HG02571 (cell line): ENCODE results near the gene LRRC3C.
A peak's percentile ranks its signal among the peaks of the same experiment; 100 is the strongest.

Source experiments
- ATAC-seq: cut with Tn5 transposase; IDR thresholded peaks from one replicate; pipeline ENCODE4 v1.9.1; 2021; ENCODE audit warnings: mild to moderate bottlenecking, moderate library complexity; ENCODE audit not compliant: unreplicated experiment

The LRRC3C gene

DNA sequence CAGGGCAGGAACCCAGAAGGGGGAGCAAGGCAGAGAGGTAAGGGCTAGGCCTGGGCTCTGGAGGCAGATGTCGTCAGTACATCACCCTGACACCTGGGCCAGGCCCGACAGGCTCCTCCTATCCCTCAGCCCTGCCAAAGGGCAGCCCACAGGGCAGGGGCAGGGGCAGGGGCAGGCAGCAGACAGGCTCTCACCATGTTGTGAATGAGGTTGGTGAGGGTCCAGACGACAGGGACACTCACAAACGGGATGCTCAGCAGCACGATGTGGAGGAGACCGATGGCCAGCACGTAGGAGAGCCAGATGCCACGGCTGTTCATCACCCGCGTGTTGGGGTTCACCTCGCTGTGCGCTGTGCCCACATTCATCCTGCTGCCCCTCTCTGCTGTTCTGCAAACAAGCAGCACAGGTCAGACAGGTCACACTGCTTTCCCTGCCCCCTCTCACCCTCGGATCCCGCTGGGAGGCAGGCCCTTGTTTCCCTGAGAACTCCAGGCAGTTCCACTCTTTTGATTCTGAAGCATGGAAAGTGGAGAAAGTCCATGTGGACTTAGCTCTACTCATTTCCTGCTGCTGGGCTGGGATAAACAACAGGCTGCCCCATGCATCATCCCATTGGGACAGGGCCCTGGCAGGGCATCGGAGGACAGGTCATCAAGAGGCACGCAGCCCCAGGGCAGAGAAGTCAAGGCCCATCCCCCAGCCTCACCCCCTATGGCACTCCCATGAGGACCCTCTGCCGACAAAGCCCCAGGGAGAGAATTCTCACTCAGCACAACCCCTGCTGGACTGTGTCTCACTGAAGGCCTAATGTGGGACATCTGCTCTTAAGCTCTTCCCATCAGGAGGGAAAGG is 3.5 kb upstream of the LRRC3C start:
- ATAC-seq: no peak

DNA sequence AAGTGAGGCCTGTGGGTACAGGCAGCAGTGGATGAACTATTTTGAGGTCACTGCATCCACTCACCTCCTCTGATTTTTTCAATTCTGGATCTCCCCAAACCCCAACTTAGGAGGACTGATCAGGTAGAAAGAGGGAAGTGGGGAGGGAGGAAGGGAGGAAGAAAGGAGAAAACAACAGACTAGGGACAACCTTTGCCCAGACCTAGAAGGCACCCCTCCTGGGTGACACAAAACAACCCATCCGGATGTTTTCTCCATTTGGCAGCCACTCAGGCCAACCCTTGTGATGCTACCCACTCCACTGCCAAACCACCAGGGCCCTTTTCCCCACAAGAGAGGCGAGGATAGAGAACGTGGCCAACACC is 2.9 kb upstream of the LRRC3C start:
- ATAC-seq: no peak

DNA sequence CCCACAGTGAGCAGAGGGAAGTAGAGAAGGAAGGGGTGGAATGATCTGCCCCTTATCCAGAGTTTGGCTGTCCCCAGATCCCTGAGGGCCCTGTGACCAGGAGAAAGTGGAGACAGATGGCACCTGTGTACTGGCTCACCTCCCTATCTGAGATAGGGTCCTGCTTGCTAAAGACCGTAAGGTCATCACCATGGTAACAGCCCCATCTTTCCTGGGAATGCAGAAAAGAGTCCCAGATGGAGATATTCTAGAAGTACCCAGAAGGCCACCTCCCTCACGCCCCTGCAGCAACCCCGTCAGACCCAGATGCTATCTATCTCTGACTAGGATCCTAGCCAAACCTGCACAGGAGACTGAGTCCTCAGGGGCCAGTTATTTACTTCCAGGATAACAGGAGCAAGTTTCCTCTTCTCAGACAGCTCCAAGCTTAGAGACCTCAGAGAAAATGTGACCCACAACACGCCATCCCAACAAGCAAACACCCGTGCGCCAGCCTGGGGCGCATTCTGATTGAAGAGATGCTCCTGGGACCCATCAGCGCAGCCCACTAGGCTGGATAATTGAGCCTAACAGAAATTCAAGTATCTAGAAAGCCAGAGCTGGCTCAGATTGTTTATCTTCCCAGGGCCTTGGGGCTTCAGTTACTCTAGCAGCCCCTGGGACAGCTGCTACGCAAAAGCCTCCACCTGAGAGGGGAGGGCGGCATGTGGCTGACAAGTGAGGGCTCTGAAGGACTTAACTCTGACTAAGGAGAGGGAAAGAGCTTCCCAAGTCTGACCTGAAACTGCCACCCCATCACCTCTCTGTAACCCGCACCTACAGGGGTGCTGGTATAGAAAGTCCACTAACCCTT is 2.0 kb upstream of the LRRC3C start:
- no peak for ATAC-seq

DNA sequence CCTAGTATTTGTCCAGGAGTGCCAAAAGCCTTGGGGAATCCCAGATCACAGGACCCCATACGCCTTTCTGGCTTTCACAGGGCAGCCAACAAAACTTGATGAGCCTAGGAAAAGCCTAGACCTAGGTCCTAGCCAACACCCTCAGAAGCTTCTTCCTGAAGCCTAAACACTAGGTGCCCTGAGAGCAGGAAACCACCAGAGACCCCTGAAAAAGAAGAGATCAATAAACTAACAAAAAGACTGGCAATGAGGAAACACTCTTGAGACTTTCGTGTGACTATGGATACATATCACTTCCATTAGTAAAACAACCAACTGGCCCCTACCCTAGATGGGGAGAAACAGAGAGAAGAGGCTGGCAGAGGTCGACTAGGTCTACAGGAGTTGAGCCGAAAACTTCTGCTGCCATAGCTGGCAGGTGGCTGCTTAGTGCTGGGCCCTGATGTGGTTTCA is 1.4 kb upstream of the LRRC3C start:
- no peak for ATAC-seq

DNA sequence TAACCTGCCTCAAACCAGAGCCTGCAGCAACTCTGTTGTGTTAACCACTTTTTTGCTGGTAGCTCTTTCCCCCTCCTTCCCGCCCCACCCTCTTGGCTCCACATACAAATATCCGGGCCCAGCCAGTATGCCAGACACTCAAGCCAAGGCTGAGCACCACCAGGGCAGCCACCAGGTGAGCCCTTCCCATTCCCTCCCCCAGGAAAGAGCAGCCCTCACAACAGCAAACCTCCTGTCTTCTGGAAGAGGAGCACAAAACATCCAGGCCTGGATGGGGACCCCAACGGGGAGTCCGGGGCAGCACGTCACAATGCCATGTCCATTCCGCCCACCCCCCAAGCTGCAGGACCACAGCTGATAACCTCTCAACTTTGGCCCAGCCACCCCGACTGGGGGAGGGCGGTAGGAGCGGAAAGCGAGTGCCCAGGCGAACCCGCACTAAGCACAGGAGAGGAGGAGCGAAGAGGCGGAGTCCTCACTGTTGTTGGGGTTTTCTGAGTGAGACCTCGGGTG is 888 bp upstream of the LRRC3C start:
- no peak for ATAC-seq

DNA sequence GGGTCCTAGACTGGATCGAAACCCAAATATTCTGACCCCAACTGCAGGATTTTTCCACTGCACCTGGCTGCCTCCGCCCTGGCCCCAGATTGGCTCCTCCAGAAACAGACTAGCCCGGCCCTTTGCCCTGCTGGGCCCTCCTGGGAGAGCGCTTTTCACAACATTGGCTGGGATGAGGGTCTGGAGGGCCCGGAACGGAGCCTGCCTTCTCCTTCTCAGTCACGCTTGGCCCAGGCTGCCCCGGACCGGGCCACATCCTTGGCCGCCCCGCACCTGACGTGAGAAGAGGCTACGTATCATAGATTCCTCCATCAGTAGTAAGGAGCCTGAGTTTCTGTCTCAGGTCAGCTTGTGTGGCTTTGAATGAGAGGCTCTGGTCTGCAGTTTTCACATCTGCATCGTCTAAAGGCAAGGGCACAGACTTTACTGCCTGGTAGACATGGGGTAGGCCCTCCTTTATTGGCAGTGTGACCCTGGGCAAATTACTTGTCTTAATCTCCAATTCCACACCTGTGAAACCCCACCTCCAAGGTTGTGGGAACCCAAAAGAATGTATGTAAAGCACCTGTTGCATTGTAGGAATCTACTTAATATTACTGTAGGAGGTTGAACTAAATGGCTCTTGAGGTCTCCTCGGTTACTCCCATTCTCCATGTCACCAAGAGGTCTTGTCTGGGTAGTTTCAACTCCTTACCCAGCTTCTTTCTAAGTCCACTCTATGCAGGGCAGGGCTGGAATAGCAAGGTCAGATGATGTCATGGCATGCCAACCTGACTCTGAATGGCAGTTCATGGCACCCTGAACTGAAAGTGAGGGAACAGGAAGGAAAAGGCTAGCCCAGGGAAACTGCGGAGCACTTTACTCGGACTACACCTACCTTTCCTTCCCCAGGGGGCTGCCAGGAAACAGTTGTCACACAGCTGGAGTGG is 661 bp downstream of the LRRC3C start:
- ATAC-seq: peak; percentile 10

DNA sequence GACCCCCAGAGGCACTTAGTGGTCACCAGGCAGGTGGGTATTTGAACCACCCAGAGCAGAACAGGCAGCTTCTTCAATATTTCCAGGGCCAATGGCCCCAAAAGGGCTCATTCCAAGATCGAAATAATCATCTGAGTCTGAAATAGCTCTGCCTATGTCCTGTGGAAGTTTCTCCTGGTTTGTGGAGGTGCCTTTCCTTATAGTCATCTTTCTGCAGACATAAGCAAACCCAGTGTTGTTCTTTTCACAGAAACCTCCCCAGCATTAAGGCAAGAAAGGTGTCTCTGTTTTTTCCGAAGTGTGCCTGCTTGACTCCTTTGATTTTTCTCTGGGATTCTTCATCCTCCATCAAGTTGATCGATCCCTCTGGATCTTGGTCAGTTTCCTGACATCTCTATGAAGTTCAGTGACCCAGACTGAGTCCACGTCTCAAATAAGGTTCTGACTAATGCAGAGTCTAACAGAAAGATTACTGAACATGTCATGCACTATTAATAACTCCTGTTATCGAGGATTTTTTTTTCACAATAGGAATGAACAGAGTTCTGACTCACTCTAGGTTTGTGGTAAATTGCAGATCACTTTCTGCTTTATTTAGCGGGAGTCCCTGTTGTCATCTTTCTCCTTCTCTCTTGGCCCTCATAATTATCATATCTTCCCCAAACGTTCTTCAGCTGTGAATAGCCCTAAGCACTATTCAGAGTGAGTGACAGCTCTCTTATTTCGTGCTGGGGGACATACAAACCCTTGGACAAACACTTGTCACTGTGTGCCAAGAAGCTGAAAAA is 1.5 kb downstream of the LRRC3C start:
- no peak for ATAC-seq

DNA sequence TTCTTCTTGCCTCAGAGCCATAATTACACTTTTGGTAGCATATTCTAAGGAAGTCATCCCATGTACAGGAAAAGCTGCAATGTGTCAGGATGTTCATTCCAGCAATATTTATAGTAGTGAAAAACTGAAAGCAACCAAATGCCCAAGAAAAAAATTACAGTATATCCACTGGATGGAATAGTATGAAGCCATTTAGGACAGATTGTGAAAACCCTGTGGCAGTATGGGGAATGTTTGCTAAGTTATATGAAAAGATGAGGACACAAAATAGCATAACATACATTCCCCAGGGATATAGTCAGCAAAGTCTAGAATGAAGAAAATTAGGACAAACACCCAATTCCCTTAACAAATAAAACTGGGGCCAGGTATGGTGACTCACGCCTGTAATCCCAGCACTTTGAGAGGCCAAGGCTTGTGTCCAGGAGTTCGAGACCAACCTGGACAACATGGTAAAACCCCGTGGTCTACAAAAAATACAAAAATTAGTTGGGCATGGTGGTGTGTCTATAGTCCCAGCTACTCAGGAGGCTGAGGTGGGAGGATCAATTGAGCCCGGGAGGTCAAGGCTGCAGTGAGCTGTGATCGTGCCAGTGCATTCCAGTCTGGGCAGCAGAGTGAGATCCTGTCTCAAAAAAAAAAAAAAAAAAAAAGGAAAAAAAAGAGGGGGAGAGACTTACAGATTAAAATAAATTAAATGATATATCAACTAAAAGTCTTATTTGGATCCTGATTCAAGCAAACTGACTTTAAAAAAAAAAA is 2.3 kb downstream of the LRRC3C start:
- no peak for ATAC-seq

DNA sequence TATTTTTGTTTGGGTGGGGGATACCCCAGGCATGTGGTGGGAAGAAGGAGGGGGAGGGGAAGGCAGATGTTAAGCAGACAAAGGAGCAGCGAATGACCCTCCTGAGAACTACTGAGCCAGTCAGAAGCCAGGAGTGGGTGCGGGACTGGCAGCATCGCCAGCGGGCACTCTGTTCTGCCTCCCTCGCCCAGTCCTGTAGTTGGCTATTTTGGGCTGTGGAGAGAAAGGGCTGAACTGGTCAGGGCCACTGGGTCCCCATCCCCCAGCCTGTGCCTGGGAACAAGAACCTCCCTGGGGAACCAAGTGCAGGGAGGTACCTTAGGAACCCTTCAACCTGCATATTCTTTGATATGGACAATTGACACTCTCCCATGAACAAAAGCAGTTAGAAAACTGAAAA is 6.4 kb downstream of the LRRC3C start:
- ATAC-seq: no peak

DNA sequence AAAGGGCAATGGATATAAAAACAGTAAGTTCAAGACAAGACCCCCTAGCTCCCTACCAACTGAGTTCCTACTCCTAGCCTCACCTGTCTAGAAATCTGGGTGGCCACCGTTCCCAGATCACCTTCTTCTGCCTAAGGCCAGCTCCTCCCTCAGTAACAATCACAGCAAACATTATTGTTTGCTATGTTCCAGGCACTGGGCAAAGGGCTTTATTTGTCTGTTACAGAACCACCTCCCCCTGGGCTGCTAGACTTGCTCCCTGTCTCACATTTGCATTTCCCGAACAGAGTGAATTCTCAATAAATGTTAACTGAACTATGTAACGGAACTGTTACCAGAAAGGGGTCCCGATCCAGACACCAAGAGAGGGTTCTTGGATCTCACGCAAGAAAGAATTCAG is 6.8 kb downstream of the LRRC3C start:
- no peak for ATAC-seq

DNA sequence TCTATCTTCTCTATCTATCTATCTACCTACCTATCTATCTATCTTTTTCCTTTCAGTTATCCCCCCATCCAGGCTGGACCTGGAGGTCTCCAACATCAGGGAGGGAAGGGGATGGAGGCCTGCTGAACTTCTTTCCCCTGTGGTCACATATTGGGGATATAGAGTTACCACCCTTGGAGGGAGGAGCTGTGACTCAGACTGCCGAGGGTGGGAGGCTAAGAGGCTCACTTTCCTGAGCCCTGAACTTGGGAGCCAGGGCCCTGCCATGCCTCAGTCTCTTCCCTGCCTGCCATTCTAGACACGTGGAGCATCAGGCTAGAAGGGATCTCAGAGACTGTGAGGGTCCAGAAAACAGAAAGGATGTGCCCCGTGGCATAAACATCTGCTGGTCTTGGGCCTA is 8.4 kb downstream of the LRRC3C start:
- no peak for ATAC-seq

DNA sequence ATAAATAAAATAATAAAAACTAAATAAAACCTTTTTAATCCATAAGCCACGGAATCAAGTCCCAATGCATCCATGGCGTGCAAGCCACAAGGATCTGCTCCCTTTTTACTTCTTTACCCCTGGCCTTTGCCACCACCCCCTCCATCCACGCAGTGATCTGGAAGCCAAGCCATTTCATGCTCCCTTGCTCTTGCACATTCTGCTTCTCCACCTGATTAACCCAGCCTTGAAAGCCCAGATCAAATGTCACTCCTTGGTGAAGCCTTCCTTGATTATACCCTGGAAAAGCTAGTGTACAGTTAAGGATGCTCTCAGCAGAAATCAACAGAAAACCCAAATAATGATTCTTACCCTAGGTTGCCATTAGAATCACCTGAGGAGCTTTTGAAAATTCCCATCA is 9.9 kb downstream of the LRRC3C start:
- no peak for ATAC-seq

DNA sequence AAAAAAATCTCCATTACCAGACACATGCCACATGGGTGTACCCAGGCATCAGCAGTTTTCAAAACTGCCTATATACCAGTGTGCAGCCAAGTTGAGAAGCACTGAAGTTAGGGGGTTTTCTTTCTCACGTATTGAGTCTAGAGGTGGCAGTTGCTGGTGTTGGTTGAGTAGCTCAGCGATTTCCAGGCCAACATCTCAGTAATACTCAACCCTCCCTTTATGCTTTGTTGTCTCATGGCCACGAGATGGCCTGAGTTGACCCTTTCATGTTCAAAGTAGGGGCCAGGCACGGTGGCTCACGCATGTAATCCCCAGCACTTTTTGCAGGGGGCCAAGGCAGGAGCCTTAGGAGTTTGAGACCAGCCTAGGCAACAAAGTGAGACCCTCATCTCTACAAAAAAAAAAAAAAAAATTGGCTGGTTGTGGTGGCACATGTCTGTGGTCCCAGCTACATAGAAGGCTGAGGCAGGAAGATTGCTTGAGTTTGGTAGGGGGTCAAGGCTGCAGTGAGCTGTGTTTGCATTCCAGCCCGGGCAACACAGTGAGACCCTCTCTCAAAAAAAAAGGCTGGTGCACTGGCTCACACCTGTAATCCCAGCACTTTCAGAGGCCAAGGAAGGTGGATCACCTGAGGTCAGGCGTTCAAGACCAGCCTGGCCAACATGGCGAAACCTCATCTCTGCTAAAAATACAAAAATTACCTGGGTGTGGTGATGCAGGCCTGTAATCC is 10.8 kb downstream of the LRRC3C start:
- no peak for ATAC-seq

DNA sequence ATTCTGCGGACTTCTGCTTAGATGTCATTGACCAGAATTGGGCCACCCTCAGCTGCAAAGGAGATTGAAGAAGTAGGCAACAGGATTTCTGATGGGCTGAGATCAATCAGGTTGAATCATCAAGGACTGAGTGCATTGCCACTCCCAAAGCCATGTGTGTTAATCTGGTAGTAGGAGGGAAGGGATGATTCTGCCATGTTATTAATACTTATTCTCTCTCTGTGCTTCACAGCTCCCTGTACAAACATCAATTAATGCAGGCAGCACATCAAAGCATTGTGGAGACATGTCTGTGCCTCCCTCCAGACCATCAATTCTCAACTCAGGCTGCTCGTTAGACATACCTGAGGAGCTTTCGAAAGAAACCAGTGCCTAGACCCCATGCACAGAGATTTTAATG is 11.6 kb downstream of the LRRC3C start:
- ATAC-seq: no peak

DNA sequence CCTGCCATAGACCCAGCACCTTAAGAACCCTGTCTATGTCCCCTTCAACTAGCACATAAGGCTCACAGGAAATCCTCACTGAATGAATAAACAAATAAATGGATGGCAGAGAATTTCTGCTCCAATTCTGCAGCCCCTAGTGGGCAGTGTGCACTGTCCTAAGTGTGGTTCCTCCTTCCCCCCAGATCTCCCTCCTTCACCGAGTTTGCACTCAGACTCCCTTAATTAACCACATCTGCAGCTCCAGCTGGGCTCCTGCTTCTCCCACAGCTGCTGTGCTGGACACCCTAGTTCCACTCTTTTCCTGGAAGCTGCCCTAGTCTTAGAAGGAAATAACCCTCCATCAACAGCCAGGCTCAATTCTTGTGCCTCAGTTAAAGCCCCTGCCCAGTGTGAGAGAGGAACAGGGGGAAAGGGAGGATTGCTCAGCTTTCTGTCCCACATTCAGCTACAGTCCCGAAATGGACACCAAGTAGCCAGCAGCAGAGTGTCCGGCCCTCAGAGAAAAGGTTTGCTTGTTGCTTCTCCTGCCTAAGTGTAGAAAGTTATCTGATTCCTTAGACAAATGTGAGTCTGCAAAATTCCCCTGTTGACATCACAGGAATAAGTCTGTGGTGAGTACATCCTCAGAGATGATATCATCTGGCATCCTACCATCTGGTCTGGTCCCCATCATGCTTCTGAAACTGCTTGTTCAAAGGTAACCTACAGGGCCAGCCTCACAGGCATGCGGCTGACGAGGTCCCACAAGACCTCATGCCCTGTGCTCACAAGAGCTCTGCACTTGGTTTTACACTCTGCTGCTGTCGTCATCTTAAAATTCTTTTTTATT is 12.3 kb downstream of the LRRC3C start:
- no peak for ATAC-seq

DNA sequence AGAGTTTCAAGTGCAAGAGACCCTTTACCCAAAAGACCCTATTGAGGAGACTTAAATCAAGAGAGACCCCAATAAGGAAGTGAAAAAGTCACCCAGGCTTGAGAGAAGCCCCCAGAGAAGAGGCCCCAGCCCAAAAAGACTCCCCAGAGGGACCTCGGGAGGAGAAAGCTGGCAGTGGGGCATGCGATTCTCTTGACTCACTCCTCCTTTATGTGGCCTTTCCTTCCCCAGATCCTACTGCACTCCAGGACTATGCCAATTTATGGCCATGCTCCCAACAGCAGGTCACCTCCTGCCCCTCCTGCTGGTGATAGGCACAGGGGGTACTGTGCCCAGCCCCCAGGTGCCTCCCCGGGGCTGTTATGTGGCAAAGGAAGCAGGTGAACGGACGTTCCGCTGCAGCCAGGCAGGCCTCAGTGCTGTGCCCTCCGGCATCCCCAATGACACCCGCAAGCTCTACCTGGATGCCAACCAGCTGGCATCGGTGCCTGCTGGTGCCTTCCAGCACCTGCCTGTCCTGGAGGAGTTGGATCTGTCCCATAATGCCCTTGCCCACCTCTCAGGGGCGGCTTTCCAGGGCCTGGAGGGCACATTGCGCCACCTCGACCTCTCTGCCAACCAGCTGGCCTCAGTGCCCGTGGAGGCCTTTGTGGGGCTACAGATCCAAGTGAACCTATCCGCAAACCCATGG is 16.3 kb downstream of the LRRC3C start:
- no peak for ATAC-seq

DNA sequence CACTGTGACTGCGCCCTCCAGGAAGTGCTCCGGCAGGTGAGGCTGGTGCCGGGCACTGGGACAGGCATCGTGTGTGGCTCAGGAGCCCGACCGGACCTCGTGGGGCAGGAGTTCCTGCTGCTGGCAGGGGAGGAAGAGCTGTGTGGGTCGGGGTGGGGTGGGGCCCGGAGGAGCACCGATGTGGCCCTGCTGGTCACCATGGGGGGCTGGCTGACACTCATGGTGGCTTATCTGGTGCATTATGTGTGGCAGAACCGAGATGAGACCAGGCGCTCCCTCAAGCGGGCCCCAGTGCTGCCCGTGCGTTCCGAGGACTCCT is 16.8 kb downstream of the LRRC3C start:
- no peak for ATAC-seq
